ENCODE results near the gene CPEB1.
"Not testable (repeated sequence)": the region's sequence is repeated elsewhere in the genome, so short reads cannot be mapped to it uniquely, and the experiment has no call there.

Gene CPEB1

DNA sequence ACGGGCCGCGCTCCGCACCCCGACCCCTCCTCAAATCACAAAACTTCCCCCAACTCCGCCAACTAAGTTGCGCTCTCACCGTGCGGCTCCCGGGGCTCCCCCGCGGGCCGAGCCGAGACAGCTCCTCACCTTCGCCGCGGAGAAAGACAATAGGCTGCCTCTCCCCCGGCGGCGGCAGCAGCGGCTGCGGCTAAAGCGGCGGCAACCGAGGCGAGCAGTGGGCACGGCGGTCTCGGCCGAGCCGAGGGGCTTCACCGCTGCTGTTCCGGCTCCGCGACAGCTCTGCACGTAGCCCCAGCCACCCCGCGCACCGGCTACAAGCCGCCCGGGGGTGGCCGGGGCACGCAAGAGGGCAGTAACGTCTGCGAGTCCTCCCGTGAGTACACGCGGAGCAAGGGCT is 133.6 kb downstream of the CPEB1 start:
- DNase-seq (ENCODE audit: low read depth in 2 of 2): not testable (repeated sequence)

DNA sequence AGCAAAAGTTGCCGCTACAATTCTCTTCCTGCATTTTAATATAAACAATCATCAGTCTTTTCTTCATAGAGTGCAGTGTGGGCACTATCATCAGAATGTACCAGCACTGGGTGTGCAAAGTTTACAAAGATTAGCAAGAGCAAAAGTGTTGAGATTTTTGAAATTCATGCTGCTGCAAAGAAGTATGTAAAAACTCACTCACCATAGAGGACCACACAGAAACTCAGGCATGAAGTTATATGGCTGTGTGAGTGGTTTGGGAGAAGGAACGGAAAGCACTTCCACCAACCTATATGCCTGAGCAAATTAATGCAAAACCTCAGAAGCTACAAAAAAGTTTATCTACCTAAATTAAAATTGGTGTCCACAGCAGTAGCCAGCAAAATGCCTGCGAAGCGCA is 139.5 kb downstream of the CPEB1 start:
- not testable (repeated sequence) for DNase-seq (ENCODE audit: low read depth in 2 of 2)

DNA sequence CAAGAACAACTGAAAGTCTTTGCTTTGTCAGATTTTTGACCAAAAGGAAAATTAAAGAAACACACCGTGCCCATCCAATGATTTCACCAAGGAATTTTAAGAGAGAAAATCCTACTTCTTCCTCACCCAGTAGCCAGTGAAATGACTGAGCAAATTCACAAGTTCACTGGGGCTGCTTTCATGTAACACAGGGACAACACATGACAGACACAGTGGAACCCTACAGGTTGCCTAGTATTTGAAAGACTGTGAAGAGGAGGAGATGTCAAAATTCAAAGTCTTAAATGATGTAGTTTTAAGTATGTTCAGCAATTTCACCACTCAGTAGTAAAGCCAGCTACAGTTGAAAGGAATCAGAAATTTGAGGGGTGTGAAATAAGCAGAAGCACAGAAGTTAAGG is 140.1 kb downstream of the CPEB1 start:
- DNase-seq (ENCODE audit: low read depth in 2 of 2): not testable (repeated sequence)

DNA sequence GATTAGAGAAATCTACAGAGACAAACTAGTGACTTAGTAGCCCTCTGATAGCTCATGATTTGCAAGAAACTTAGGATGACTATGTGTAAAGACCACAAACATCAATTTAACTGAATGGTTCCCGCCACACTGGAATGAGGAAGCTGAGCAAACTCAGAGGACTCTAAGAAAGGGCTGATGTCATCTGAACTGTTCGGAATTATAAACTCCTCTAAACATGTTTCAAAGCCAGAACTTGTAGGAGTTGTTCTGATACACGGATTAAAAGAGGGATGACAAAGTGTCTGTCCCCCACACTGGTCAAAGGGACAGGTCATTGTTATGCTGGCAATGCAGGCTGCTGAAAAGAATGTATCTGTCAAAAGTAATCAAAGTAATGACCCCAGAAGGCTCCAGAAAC is 141.3 kb downstream of the CPEB1 start:
- DNase-seq (ENCODE audit: low read depth in 2 of 2): not testable (repeated sequence)

DNA sequence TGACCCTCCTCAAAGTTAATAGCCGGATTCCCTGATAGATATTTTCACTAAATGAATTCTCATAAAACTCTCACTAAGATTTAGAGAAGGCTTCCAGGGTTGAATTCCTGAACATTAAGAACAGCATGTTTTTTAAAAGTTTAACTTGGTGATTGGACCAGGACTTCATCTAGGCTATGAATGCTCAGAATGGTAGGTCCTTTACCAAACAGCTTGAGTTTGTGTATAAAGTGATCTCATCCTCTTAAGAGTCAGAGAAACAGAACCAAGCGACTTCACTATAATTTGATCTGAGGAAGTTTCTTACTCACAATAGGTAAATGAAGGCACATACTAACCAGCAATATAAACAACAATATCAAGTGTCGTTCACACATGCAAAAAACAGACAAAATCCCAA is 143.1 kb downstream of the CPEB1 start:
- DNase-seq (ENCODE audit: low read depth in 2 of 2): not testable (repeated sequence)

DNA sequence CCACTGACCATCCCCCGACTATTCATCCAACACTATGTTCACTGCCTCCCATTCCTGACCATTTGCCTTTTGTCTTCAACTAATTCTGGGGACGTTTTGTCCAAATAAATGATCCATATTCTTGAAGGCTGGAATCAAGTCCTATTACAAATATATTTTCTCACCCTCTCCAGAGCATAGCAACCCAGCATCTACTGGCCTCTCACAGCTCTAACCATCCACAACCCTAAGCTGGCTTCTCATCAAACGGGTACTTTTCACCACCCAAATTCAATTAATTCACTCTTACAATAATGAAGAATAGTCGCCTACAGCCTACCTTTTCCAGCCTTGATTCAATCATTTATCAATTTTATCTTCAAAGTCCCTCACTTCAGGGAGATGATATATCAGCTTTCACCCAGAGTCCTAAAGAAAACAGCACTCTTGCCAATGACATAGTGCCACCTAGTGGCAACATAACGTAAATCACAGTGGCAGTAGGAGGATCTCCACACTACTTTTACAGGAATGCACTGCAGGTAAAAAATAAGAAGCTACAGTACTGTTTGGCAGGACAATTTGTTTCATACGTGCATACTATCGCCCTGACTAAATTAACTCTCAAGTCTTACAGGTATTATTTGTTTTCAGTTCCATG is 144.3 kb downstream of the CPEB1 start:
- not testable (repeated sequence) for DNase-seq (ENCODE audit: low read depth in 2 of 2)

DNA sequence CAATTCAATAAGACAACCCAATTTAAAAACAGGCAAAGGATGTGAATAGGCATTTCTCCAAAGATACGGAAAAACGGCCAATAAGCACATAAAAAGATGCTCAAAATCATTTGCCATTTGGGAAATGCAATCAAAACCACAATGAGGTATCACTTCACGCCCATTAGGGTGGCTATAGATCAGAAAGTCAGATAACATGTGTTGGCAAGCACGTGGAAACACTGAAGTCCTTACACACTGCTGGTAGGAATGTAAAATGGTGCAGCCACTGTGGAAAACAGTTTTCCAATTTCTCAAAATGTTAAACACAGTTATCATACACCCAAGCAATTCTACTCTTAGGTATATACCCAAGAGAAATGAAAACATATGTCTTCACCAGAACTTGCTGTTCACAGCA is 146.4 kb downstream of the CPEB1 start:
- DNase-seq (ENCODE audit: low read depth in 2 of 2): not testable (repeated sequence)

DNA sequence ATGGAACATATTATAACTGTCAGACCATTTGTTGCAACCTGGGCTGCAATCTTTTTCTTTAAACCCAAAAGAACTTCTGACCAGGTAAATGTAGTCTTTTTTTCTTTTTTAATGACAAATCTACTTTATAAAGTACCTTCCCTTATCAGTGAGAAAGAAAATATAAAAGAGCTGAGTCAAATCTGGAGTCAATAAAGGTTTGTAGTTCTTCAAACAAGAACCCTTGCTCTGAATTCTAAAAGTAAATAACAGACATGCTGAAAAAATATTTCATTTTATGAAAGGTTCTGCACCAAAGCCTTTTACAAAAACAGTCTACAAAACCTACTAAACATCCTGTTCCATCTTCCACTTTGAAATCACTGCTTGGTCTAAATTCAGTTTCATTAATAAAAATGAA is 149.2 kb downstream of the CPEB1 start:
- DNase-seq (ENCODE audit: low read depth in 2 of 2): not testable (repeated sequence)

All from stimulated activated CD4-positive, alpha-beta T cell treated with anti-CD3 and anti-CD28 coated beads, Interleukin-1b, Interleukin-23, amount 100 ng/mL, for 4 hours (primary cell).